DMS53 treated with DMSO at 0.1 percent for 48 hours (cell line): ENCODE results near the gene RHOJ.
"Not testable (repeated sequence)": the region's sequence is repeated elsewhere in the genome, so short reads cannot be mapped to it uniquely, and the experiment has no call there.

Experiments
- DNase-seq: peaks from one replicate; lab custom pipeline; 2025; ENCODE audit not compliant: unreplicated experiment; lab: John Stamatoyannopoulos, UW

RHOJ gene

DNA sequence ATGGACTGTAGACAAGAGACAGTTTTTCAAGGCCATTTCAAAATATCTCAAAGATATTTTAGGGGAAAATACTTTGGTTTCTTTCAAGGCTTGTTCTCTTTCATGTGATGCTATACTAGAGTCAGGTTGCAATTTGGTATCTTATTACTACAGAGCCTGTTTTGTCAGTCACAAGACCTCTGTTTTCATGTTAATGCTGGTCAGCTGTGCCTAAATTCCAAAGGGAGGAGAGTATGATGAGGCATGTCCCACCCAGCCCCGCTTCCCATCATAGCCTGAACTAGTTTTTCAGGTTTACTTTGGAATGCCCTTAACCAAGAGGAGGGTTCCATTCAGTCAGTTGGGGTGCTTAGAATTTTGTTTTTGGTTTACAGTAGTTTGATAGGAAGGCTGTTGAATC is 61.9 kb downstream of the RHOJ start:
- DNase-seq, result no peak

DNA sequence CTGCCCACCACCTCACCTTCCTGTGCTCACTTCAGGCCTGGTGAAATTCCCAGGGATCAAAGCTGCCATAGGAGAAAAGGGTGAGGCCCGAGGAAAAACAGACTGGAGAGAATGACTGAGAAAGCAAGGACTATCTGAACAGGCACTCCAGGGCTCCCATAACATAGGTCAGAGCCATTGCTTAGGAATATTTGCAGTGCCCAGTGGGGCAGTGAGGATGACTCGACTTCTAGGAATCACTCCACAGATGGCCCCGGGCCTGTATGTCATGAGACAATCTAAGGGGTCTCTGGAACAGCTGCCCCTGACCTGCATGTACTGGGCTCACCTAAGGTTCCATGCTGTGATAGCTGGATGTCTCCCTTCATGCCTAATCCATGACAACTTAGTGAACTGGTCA is 62.9 kb downstream of the RHOJ start:
- no peak for DNase-seq

DNA sequence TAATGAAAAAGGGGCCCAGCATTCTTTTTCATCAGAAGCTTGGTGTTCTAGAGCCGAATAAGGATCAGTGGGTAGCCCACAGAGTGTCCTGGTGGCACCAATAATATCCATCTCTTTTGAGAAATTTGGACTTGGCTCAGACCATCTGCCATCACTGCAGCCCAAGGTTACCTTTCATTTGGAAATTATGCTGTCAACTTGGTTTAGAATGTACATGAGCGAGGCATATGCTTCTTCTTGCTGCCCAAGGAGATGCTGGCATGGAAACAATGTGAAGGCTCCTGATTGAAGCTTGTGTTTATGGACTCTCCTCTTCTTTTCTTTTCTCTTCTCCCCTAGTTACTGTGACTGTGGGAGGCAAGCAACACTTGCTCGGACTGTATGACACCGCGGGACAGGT is 64.5 kb downstream of the RHOJ start:
- no peak for DNase-seq

DNA sequence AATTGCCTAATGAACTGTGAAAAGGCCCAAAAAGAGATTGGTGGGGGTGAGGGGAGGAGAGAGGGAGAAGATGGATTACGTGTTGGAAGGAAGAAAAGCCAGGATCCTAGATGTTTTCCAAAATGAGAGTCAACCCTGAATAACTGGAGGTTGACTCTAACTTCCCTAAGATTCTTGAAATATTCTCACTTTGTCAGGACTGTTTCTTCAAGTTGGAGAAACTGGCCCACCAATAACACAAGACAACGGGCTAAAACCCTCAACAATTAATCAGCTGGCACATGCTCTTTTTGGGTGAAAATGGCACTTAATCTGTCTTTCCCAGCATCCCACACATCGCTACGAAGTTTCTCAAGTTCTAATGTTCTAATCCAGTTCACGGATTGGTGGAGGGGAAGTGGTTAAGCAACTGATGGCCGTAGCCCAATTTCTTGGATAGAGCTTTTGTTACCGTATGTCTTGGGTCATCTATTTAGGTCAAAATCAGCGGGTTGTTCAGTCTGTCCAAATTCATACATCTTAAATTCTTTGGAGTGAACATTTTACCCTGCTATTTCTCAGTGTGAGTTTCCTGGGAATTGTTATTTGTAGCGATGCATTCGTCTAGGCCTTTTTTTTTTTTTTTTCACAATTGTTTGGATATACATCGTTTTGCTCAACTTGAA is 65.5 kb downstream of the RHOJ start:
- no peak for DNase-seq

DNA sequence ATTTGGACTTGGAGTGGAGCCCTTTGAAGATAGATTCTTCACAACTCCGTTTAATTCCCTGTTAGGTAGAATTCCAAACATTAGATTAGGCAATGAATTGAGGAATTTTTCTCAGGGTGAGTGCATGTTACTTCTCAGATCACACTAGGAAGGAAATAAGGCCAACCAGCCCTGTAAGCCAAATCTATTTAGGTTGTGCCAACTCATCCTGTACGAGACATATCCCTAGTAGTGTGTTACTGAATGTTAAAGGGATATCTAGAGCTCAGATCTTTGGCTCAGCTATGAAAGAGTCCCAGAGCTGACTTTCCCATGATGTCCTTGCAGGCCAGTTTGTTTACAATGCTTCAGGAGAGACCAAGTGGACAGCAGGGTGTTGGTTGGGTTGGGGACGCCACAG is 68.9 kb downstream of the RHOJ start:
- DNase-seq, result no peak

DNA sequence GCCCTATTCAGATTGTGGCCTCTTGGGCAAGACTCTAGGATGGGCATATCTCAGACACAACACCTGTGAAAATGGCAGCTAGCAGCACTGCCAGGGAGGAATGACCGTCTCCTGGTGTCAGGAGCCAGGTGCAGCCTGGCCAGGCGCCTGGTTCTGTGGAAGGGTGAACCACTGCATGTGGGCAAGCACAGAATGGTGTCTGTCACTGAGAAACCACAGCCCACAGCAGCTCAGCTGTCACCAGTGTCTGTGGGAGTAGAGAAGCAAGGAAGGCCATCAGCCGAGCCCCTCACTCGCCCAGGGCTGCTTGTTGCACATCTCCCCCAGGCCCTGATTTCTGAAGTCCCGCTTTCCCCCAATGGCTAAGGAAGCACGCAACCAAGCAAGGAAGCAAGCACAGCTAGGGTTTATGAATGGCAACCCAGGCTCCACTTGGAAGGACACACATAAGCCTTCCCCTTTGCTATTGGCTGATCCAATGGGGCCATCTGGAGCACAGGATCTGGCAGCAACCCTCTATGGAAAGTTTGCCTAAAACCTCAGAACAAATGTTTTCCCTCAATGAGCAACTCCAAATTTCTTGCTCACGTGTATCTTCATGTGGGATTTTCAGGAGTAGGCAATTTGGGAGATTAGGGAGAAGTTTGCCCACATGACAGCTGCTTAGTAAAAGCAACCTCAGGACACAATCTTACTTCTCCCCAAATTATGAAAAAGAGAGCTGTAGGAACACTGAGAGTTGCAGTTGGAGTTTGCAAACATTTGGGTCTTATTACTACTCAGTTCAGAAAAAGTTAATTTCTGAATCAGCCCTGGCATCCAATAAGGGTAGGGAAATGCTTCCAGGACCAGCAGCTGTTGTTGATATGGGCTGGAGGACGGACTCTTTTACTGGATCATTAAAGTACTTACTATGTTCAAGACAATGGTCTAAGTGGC is 69.7 kb downstream of the RHOJ start:
- DNase-seq, result no peak

DNA sequence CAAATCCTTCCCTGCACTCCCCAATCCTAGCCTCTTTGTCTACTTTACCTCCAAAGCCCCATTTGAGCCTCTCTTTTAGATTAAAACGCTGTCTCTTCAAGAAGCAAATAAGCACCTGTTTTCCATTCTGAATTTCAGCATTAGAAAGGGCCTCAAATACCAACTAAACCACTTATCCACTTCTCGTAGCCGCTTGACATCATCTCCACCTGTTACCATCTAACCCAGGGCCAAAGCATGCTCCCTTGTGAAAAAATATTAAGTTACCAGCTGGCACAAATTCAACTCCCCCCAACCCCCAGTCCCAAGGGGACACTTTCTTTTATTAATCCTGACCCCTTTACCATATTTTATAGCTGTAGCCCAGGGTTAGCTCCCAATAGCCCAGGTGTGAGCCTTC is 71.4 kb downstream of the RHOJ start:
- DNase-seq, result no peak

DNA sequence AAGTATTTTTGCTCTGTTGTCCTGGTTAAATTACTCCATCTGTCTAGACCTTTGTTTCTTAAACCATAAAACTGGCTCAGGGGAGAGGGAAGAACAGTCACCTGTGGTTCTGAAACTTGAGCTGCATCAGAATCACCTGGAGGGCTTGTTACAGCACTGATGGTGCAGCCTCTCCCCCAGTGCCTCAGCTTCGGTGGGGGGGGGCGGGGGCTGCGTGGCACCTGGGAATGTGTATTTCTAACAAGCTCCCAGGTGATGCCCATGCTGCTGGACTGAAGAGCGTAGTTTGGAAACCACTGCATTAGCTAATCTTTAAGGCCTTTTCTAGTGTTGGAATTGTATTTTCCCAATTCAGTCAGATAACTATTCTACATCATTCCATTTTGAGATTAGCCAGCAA is 71.8 kb downstream of the RHOJ start:
- no peak for DNase-seq

DNA sequence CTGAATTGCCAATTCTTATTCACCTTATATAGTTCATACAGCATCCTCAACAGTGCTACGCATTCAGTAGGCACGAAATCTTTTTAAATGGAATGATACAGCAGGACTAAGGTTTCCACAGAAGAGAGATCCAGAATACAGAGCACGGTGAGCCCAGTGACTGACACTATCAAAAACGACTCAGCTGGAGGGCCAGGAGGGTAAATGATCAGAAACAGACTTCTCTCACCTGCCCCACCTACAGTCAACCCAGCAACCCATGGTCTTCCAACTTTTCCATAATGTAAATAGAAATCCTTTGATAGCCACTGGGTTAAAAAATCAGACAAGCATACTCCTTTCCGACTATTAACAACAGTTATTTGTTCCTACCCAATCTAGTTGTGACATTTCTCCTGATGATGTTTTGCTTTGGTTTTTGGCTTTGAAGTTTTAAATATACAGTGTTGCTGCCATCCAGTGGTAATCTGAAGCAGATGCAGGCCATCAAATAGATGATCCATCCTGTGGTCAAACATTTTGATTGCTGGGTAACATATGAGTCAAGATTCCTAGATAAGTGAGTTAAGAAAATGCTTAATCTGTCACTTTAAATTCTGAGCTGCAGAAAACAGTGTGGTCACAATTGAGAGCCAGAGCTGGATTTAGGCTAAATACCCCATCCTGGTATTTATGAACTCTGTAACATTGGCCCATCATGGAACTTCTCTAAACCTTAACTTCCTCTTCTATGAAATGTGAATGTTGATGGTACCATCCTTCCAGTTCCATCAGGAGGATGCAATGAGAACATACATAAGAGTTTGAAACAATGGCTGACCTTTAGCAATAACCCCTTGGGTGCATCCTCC is 72.5 kb downstream of the RHOJ start:
- DNase-seq, result peak; percentile 38

DNA sequence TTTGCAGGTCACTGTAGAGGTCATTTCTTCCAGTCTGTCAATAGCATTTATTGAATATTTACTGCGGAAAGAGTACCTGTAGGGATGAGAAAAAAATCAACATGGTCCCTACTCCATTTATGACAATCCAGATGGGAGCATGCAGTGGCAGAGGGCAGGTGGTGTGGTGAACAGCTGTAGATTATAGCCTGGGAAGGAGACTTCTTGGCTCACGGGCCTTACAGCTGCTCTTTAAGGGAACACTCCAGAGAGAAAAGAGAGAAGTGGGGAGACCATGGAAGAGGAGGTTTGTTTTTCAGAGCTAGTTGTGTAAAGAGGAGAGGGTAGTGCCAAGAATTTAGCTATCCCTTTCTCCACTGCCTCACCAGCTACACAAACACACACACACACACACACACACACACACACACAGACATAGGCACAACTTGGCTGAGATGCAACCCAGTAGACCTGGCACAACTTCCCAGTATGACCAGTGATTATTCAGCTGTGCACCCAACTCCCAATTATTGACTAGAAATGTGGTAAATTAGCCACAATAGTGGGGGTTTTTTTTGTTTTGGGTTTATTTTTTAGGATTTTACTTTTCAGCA is 73.4 kb downstream of the RHOJ start:
- no peak for DNase-seq

DNA sequence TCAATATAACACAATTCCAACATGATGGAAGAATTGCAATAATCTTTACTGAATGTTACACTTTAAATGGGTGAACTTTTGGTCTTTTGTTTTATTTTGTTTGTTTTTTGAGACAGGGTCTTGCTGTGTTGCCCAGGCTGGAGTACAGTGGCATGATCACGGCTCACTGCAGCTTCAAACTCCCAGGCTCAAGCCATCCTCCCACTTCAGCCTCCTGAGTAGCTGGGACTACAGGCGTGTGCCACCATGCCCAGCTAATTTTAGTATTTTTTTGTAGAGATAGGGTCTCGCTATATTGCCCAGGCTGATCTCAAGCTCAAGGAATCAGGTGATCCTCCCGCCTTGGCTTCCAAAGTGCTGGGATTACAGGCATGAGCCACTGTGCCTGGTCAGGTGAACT is 75.7 kb downstream of the RHOJ start:
- DNase-seq, result not testable (repeated sequence)

DNA sequence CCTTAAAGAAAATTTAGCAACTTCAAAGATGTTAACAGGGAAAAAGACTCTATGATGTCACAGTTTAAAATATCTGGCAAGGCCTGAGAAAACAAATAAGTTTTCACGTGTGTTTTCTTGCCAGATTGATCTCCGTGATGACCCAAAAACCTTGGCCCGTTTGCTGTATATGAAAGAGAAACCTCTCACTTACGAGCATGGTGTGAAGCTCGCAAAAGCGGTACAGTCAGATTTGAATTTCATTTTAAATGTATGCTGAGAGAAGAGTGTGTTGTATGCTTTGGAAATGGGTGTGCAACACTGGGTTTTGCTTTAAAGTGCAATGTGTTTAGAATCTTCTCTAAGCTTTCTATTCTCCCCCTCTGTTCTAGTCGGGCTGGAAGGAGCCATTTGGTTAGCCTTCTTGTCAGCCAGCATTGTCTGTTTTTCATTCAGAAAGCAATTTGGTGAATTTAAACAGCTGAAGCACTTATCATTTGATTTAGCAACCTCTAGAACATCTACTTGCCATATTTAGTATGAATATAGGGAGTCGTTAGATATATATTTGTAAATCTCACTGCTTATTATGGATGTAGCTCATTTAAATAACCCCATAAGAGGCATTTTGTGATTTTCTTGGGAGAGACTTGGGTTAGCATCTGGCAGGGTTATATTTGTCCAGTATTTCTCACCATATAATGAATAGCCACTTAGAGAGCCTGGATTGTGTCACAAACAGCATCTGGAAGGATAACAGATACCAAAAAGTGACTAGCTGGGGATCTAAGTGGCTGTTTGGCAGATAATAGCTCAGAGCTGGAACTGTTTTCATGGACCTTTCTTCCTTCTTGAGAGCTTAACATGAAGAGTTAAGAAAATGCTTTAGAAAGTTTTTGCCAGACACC is 79.0 kb downstream of the RHOJ start:
- no peak for DNase-seq

DNA sequence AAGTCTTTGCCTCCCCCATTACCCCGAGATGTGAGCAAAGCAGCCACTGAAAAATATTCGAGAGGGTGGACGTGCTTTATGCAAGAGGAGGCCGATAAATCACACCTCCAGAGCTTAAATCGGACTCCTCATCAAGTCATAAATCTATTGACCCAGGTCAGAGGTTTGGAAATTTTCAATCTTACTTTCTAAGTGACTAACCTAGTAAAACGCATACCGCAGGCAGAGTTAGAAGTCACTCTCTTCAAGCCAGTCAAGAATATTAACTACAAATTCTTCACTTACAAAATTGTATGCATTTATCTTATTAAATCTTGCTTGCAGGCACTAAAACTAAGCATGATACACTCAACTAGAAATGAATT is 79.6 kb downstream of the RHOJ start:
- no peak for DNase-seq

DNA sequence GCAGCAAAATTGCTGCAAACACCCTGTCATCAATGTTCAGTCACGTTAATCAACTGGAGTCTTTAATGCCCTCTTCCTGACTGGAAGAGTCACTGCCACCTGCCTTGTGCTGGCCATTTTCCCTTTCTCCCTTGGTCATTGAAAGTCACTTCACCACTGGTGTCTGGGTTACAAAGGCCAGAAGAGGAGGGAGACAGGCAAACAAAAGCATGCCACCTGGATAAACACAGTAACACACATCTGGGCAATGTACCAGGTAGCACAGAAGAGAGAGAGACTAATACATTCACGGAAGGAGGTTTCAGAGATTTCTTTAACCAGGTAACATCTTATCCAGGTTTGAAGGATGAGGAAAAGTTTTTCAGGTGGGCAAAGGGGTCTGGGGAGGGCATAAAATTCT is 81.8 kb downstream of the RHOJ start:
- DNase-seq, result peak; percentile 86

DNA sequence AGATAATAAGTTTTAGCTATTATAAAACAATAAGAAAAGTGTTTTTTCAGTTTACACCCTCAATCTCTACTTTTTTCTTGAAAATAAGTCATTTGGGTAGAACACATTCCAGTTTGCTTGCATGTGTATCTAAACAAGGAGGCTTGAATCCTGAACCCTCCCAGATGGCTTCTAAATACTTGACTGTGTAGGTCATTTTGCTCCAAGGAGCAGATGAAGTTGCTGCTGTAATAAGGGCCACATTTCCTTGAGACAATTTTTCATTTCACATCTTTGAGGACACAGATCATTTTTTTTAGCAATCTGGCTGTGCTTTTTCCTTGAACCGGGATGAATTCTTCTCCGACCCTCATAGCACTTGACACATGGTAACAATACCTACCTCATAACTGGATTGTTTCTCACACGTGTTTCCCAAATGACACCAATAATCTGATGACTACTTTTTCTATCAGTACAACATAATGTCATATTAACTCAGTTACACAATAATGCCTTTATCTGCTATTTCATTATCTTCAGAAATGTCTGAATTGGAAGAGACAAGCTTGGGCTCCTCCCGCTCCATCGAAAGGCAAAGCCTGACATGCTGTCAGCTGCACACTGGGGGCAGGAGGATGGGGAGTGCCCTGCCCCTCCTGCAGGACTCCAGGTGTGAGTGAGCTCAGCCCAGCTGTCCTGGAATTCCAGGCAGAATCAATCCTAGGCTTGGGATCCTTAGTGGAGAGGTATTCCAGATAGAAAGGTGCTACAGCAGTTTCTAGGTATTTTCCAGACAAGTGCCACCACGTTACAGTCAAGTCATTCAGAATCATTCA is 83.6 kb downstream of the RHOJ start:
- DNase-seq, result no peak

DNA sequence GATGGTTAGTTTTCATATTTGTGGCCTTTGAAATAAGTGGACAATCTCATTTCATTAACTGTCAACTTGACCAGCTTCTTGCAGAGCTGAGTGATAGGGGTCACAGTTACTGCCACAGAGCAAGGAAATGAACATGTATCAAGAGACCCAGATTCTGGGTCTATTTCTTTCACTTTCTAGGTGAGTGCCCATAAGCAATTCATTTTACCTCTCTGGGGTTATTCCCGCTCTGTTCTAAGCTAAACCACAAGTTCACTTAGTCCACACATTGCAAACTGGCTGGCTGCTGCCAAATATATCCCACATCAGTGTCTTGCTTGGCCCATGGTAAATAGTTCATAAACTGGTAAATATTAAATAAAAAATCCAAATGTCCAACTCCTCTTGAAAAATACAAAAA is 84.6 kb downstream of the RHOJ start:
- DNase-seq, result no peak

DNA sequence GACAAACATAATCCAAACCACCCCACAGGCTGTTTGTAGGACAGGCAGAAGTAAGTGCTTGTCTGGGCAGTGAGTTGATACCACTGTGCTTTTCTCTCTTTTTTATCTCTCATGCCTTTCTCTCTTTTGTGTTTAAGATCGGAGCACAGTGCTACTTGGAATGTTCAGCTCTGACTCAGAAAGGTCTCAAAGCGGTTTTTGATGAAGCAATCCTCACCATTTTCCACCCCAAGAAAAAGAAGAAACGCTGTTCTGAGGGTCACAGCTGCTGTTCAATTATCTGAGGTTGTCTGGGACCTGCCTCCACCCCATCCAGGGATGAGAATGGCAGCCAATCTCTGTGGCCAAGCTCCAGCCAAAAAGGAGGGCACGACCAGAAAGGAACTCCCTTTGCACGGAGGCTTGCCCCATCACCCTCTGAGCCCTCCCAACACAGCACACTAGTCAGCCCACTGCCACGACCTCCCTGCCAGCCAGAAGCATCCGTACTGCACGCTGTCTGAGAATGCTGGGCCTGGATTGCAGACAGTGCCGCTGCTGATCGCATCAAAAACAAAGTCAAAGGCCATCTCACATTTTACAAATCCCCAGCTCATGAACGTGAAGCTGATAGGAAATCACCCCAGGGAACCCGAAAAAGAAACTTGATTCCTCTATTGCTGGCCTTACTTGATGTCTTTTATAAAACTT is 86.6 kb downstream of the RHOJ start:
- no peak for DNase-seq

DNA sequence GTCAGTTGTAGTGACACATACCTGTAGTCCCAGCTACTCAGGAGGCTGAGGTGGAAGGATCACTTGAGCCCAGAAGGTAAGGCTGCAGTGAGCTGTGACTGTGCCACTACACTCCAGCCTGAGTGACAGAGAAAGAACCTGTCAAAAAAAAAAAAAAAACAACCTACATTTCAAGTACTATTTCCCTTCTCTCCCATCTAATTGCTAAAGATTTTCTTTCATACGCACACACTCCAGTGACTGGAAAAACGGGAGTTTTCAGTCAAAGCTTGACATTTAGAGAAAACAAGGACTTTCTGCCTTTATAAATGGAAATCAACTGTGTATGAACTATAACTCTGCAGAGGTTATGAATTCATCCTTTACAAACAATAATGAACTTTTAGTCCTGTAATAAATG is 88.6 kb downstream of the RHOJ start:
- DNase-seq, result no peak

DNA sequence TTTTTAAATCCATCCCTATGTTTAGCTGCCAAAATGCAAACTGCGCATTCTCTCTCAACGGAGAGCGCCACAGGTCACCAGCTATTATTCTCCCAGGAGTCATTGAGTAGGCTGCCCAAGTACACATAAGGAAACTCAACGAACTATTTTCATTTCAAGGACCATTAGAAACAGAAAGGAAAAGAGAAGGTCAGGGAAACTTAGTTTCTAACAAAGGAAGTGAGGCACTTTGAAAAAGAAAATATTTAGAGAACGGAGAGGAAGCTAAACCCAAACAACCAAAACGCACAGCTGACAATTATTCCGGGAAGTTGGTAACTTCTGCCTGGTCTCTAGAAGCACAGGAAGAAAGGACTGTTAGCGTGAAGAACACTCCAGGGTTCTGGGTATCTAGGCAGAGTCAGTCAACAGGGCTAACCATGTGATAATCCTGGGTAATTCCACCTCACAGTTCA is 91.0 kb downstream of the RHOJ start:
- no peak for DNase-seq
